ENCODE data around the gene NLRP6.
"Not testable (repeated sequence)": the region's sequence is repeated elsewhere in the genome, so short reads cannot be mapped to it uniquely, and the experiment has no call there.

The NLRP6 gene

DNA sequence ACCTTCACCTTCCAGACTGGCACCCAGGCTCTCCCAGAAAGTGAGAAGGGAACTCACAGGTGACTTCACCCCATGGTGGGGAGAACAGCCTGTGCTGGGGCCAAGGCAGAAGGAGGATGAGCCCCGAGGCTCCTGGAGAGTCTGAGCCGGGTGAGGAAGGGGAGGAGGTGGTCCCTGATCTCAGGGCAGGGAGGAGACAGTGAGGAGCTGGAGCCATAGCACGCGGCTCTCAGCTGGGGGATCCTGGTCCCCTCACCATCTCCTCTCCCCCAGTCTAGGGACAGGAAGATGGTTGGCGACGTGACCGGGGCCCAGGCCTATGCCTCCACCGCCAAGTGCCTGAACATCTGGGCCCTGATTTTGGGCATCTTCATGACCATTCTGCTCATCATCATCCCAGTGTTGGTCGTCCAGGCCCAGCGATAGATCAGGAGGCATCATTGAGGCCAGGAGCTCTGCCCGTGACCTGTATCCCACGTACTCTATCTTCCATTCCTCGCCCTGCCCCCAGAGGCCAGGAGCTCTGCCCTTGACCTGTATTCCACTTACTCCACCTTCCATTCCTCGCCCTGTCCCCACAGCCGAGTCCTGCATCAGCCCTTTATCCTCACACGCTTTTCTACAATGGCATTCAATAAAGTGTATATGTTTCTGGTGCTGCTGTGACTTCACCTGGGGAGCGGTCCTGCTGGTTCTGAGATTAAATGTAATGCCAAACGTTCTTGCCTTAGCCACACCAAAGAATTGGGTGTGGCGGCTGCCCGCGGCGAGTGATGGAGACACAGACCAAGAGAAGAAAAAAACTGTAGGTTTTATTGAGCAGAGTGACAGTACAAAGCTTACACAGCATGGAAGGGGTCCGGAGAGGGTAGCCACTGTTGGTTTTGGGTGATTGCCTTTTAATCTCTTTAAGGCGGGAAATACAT is 30.8 kb downstream of the NLRP6 start:
- DNase-seq (ENCODE audit: low read depth), result not testable (repeated sequence)

DNA sequence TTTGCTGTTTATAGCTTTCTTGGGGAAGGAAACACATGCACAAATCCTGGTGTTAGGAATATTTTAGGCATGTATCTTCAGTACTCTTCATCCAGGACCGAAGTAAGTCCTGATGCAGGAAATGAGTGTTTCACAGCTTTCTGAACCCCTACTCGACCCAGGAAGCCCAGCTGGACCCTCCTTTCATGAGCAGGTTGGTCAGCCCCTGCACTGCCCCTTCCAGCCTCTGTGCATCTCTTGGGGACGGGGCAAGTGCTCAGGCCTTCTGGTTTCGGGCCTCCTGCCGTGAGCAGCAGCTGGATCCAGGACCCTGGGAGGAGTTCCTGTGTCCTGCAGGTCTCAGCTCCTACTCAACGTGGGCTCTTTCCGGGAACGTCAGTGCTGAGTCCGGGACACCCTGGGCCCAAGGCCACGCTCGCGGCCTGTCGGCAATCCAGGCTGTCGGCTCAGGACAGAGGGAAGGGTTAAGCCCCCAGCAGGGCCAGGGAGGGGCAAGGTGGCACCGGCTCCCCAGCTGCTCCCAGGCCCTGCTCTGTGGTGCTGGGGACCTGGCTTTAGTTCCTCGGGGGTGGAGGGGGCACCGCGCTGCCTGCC is 31.9 kb downstream of the NLRP6 start:
- not testable (repeated sequence) for DNase-seq (ENCODE audit: low read depth)

DNA sequence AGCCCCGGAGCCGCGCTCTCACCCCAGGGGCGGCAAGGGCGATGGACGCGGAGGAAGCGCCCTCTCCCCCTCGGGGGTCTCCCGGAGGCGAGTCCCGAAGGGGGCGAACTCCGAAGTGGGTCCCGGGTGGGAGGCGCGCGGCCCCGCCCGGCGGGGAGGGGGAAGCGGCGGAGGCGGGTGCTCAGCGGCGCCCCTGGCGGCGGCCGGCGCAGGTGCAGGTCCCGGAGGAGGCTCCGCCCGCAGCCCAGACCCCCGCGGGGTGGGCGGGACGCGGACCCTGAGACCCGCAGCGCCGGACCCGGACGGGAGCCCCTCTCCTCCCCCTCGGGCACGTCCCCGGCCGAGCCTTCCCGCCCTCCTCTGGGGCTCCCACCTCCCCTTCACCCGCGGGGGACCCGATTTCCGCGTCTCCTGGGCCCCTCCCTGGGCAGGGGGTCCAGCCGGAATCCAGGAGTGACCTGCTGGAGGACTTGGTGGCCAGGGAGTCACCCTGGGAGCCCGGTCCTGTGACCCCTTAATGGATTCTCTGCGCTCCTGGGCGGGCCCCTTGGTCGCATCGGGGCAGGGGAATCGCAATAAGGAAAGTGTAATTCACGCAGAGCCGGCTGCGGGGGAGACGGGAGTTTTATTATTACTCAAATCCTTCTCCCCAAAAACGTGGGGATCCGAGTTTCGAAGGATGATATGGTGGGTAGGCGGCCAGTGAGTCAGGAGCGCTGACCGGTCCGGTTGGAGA is 33.0 kb downstream of the NLRP6 start:
- DNase-seq (ENCODE audit: low read depth), result not testable (repeated sequence)

DNA sequence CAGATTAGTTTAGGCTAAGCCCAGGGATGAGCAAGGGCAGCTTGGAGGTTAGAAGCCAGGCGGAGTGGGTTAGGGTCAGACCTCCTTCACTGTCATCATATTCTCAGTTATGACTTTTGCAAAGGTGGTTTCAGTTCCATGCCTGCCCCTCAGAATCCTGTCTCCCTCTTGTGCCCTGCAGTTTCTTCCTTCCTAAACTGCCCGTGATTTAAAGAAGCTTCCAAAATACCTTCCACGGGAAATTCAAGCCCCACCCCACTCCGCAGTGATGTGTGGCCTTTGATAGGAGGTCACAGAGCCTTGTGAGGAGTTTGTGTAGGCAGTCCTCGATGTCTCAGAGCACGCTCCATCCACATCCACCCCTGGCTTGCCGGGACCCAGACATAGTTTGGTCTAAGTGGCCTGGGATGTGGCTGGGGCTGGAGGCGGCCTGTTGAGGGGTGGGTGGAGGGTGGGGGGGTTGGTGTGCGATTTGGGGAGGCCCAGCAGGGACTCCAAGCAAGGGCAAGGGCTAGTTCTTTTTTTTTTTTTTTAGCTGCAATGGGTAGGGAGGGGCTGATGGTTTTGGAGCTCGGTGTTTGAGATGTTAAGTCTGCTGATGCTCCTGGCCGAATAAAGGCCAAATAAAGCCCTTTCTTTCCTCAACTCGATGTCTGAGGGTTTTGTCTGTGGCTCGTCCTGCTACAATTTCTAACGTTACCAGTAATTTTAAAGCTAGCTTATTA is 34.0 kb downstream of the NLRP6 start:
- DNase-seq (ENCODE audit: low read depth), result no peak

GRCh38 chr11:313304-313786 is 35.1 kb downstream of the NLRP6 start:
- DNase-seq (ENCODE audit: low read depth), result no peak

GRCh38 chr11:313787-314553 is 35.8 kb downstream of the NLRP6 start, which contains the start of gene IFITM1:
IFITM1 (plus strand) TSS chr11:314040; CDS start chr11:314171, 131 bp downstream.
- no peak for DNase-seq (ENCODE audit: low read depth)

DNA sequence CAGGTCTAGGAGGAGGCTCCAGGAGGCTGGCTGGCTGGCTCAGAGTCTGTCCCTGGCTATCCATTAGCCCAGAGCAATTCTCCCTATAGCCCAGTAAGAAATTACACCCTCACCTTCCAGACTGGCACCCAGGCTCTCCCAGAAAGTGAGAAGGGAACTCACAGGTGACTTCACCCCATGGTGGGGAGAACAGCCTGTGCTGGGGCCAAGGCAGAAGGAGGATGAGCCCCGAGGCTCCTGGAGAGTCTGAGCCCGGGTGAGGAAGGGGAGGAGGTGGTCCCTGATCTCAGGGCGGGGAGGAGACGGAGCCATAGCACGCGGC is 36.3 kb downstream of the NLRP6 start:
- not testable (repeated sequence) for DNase-seq (ENCODE audit: low read depth)

DNA sequence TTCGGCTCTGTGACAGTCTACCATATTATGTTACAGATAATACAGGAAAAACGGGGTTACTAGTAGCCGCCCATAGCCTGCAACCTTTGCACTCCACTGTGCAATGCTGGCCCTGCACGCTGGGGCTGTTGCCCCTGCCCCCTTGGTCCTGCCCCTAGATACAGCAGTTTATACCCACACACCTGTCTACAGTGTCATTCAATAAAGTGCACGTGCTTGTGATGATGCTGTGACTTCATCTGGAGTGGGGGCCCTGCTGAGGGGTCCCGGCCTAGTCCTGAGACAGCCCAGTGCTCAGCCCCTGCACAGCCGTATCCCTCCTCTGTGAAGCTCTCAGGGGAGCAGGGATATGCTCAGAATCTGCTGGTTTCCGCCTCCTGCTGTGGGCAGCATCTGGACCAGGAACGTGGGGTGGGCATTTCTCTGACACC is 36.9 kb downstream of the NLRP6 start:
- no peak for DNase-seq (ENCODE audit: low read depth)

- DNase-seq (ENCODE audit: low read depth), result no peak
Measured at GRCh38 chr11:315516-315994, 37.3 kb downstream of the NLRP6 start.

DNA sequence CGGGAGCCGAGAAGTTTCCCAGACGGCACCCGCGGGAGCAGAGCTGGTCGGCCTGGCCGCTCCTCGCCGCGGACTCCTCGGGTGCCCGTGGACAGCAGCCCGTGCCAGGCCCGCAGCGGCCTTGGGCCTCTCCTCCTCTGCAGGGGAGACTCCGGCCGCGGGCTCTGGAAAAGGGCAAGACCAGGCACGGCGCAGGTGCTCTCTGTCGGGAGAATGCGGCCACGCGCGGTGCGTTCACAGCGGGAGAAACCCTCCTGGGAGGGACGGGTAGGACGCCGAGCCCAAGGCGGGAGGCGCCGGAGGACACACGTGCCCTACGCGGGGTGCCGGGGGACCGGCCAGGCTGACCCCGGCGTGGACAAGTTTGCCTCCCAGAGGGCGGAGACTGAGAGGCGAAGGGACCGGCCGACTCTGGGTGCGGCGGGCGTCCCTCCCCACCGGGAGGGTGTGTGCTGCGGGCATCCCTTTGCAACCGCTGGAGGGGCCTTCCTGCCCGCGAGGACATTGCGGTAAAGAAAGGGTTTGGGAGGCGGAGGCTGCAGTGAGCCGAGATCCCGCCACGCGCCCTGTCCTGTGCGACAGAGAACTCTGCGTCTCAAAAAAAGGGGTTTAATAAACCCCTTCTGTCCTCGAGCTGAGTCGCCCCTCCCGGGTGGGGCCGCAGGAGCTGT is 38.0 kb downstream of the NLRP6 start:
- no peak for DNase-seq (ENCODE audit: low read depth)

GRCh38 chr11:316891-317301 is 38.7 kb downstream of the NLRP6 start:
- no peak for DNase-seq (ENCODE audit: low read depth)

DNA sequence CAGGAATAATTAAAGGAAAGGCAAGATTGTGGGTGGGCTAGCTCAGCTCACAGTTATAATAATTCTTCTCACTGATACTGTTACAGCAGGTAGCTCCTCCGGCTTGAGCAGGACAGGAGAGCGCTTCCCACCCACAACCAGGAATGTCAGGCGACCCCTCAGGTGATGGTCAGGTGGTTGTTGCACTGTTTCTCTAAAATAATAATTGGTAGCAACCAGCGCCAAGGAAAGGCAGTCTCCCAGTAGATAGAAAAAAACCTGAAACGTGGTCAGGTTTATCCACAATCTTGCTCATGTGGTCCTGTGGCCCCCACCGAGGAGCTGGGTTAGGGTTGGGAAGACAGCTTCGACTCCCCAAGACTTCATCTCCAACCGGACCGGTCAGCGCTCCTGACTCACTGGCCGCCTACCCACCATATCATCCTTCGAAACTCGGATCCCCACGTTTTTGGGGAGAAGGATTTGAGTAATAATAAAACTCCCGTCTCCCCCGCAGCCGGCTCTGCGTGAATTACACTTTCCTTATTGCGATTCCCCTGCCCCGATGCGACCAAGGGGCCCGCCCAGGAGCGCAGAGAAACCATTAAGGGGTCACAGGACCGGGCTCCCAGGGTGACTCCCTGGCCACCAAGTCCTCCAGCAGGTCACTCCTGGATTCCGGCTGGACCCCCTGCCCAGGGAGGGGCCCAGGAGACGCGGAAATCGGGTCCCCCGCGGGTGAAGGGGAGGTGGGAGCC is 39.6 kb downstream of the NLRP6 start:
- not testable (repeated sequence) for DNase-seq (ENCODE audit: low read depth)

GRCh38 chr11:318405-319120 is 40.4 kb downstream of the NLRP6 start:
- not testable (repeated sequence) for DNase-seq (ENCODE audit: low read depth)

DNA sequence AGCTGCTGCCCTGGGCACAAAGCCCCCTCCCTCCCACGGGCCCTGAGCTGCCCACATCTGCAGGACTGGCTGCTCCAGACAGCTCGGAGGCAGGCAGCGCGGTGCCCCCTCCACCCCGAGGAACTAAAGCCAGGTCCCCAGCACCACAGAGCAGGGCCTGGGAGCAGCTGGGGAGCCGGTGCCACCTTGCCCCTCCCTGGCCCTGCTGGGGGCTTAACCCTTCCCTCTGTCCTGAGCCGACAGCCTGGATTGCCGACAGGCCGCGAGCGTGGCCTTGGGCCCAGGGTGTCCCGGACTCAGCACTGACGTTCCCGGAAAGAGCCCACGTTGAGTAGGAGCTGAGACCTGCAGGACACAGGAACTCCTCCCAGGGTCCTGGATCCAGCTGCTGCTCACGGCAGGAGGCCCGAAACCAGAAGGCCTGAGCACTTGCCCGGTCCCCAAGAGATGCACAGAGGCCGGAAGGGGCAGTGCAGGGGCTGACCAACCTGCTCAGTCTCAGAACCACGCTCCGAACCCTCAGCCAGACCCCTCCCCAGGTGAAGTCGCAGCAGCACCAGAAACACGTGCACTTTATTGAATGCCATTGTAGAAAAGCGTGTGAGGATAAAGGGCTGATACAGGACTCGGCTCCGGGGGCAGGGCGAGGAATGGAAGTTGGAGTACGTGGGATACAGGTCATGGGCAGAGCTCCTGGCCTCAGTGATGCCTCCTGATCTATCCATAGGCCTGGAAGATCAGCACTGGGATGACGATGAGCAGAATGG is 41.1 kb downstream of the NLRP6 start:
- not testable (repeated sequence) for DNase-seq (ENCODE audit: low read depth)

DNA sequence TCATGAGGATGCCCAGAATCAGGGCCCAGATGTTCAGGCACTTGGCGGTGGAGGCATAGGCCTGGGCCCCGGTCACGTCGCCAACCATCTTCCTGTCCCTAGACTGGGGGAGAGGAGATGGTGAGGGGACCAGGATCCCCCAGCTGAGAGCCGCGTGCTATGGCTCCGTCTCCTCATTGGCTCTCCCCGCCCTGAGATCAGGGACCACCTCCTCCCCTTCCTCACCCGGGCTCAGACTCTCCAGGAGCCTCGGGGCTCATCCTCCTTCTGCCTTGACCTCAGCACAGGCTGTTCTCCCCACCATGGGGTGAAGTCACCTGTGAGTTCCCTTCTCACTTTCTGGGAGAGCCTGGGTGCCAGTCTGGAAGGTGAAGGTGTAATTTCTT is 41.7 kb downstream of the NLRP6 start:
- not testable (repeated sequence) for DNase-seq (ENCODE audit: low read depth)

DNA sequence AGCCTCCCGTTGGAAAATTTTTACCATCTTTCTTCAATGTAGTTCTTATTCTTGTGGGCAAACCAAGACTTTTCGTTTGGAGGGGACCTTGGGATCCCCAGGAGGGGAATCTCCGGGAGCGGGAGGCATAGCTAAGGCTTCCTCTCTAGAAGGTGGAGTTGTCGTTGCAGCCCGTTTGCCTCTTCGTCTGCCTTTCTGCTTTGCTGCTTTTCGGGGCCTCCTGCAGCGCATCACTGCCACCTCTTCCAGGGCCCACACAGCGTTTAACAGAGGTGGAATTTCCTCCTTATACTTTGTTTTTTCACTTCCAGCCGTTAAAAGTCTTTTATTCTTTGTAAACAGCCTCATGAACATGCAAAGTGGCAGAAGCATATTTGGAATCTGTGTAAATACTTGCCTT is 45.9 kb downstream of the NLRP6 start:
- no peak for DNase-seq (ENCODE audit: low read depth)

DNA sequence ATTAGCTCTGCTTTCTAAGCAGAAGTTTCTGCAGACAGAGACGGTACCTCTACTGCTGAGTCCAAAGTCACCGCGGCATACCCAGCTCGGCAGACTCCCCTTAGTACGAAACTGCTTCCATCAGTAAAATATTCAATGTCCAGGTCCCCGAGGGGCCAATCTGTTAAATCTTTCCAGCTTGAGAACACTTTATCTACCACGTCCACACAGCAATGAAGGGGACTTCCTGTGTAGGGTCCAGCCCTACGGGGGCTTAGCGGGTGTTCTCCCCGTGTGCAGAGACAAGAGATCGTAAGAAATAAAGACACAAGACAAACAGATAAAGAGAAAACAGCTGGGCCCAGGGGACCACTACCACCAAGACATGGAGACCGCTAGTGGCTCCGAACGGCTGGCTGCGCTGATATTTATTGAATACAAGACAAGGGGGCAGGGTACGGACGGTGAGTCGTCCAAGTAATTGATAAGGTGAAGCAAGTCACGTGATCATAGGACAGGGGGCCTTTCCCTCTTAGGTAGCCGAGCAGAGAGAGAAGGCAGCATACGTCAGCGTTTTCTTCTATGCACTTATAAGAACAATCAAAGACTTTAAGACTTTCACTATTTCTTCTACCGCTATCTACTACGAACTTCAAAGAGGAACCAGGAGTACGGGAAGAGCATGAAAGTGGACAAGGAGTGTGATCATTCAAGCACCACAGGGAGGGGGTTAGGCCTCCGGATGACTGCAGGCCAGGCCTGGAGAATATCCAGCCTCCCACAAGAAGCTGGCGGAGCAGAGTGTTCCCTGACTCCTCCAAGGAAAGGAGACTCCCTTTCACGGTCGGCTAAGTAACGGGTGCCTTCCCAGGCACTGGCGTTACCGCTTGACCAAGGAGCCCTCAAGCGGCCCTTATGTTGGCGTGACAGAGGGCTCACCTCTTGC is 46.6 kb downstream of the NLRP6 start:
- DNase-seq (ENCODE audit: low read depth), result not testable (repeated sequence)
